GM12878 (cell line): Measurements from ENCODE around the gene MARF1.

Experiments
- BRCA1 ChIP-seq: IDR thresholded peaks from 2 replicates; pipeline ENCODE4 v1.6.1; 2011; ENCODE audit warnings: low read depth, low read length, improper control_type of control experiment
- CTCF ChIP-seq, 3 experiments: IDR thresholded peaks in 2 of 3; conservative IDR thresholded peaks in 1 of 3; 2 replicates each; pipeline ENCODE4 v1.5.1; 2011; ENCODE audit warnings: low read depth in 3 of 3, low read length in 3 of 3, mild to moderate bottlenecking in 3 of 3, control low read depth in 2 of 3, moderate library complexity in 2 of 3, inconsistent platforms in 1 of 3, mixed read lengths in 1 of 3; ENCODE audit not compliant: control insufficient read depth in 2 of 3, insufficient read depth in 1 of 3; ENCODE audit errors: extremely low read depth in 1 of 3
- DPF2 ChIP-seq: fragments of 450-650 bp; IDR thresholded peaks from 2 replicates; pipeline ENCODE4 v1.6.1; 2017; ENCODE audit warnings: mild to moderate bottlenecking
- IRF4 ChIP-seq: IDR thresholded peaks from 2 replicates; pipeline ENCODE4 v1.6.1; 2011; ENCODE audit warnings: low read depth, low read length
- JUND ChIP-seq: IDR thresholded peaks from 2 replicates; pipeline ENCODE4 v1.6.1; 2012; ENCODE audit warnings: low read depth, mild to moderate bottlenecking, low read length, improper control_type of control experiment, moderate library complexity
- KLF5 ChIP-seq: fragments of 450-650 bp; IDR thresholded peaks from 2 replicates; pipeline ENCODE4 v1.6.1; 2014; ENCODE audit warnings: mild to moderate bottlenecking; ENCODE audit not compliant: partially characterized antibody
- MYC ChIP-seq: IDR thresholded peaks from 2 replicates; pipeline ENCODE4 v1.6.1; 2011; ENCODE audit warnings: mild to moderate bottlenecking, low read length, moderate library complexity, inconsistent platforms; ENCODE audit not compliant: insufficient read depth, insufficient replicate concordance, insufficient read length, severe bottlenecking
- POLR2A ChIP-seq: IDR thresholded peaks from 2 replicates; pipeline ENCODE4 v1.6.1; 2011; ENCODE audit warnings: low read depth, mild to moderate bottlenecking, low read length
- POLR2AphosphoS5 ChIP-seq: IDR thresholded peaks from 2 replicates; pipeline ENCODE4 v1.6.1; 2011; ENCODE audit warnings: mild to moderate bottlenecking, low read length, inconsistent platforms
- RBBP5 ChIP-seq: fragments of 200-600 bp; sonication (generic); conservative IDR thresholded peaks from 2 replicates; pipeline ENCODE4 v1.6.1; 2016
- SUZ12 ChIP-seq: fragments of 200-600 bp; sonication (generic); IDR thresholded peaks from one replicate; pipeline ENCODE4 v1.6.1; 2018; ENCODE audit warnings: antibody characterized with exemption, mild to moderate bottlenecking; ENCODE audit not compliant: unreplicated experiment
- TARDBP ChIP-seq: IDR thresholded peaks from 2 replicates; pipeline ENCODE4 v1.6.1; 2016; ENCODE audit warnings: borderline replicate concordance
- YY1 ChIP-seq: IDR thresholded peaks from 2 replicates; pipeline ENCODE4 v1.6.1; 2011; ENCODE audit warnings: low read depth, mild to moderate bottlenecking, low read length
- ZSCAN29 ChIP-seq: fragments of 450-650 bp; IDR thresholded peaks from 2 replicates; pipeline ENCODE4 v1.6.1; 2017; ENCODE audit warnings: mild to moderate bottlenecking, moderate library complexity

- TF ChIP-seq KLF5 (no peak), BRCA1 (no peak), SUZ12 (no peak), RBBP5 (no peak), ZSCAN29 (no peak), POLR2A (no peak), POLR2AphosphoS5 (no peak), IRF4 (no peak), YY1 (no peak), DPF2 (no peak), JUND (no peak), CTCF (IDR thresholded peaks at IDR 0.05 in 2 of 3, conservative IDR thresholded peaks at IDR 0.05 in 1 of 3; ENCODE audit: control insufficient read depth in 2 of 3, extremely low read depth in 1 of 3, insufficient read depth in 1 of 3, low read depth in 3 of 3, low read length in 3 of 3) (no peak), MYC (no peak), TARDBP (no peak)
Measured at GRCh38 chr16:15643946-15644250, 944 bp upstream of the MARF1 start.
